Mesenchymal stem cell (in vitro differentiated cells and primary cell): ENCODE measurements around the gene ZC3HAV1.
"Not testable (repeated sequence)": the region's sequence is repeated elsewhere in the genome, so short reads cannot be mapped to it uniquely, and the experiment has no call there.

Source experiments
- DNase-seq: peaks from one replicate; pipeline ENCODE4 v3.0.0-alpha.2; 2013
- H2AFZ ChIP-seq: one replicate; pipeline ENCODE4 v1.6.1; 2013; ENCODE audit warnings: low read depth, mild to moderate bottlenecking, control low read depth, inconsistent platforms, low read length, moderate library complexity
- H2AK5ac ChIP-seq: 2 replicates; pipeline ENCODE4 v1.6.1; 2013; ENCODE audit warnings: low read length, moderate library complexity, mild to moderate bottlenecking, inconsistent platforms; ENCODE audit not compliant: severe bottlenecking
- H2BK120ac ChIP-seq: one replicate; pipeline ENCODE4 v1.6.1; 2013; ENCODE audit warnings: low read depth, mild to moderate bottlenecking, inconsistent platforms, low read length, moderate library complexity
- H2BK12ac ChIP-seq, 2 experiments: one replicate each; pipeline ENCODE4 v1.6.1; 2013; ENCODE audit warnings: inconsistent platforms in 2 of 2, low read length in 2 of 2, mild to moderate bottlenecking in 2 of 2, moderate library complexity in 2 of 2, control low read depth in 1 of 2
- H2BK15ac ChIP-seq: one replicate; pipeline ENCODE4 v1.6.1; 2013; ENCODE audit warnings: mild to moderate bottlenecking, low read depth, inconsistent platforms; ENCODE audit not compliant: poor library complexity, severe bottlenecking
- H2BK5ac ChIP-seq: 2 replicates; pipeline ENCODE4 v1.6.1; 2013; ENCODE audit warnings: low read depth, mild to moderate bottlenecking, low read length, control low read depth, inconsistent platforms; ENCODE audit not compliant: poor library complexity, severe bottlenecking
- H3K14ac ChIP-seq, 2 experiments: one replicate each; pipeline ENCODE4 v1.6.1; 2013; ENCODE audit warnings: inconsistent platforms in 2 of 2, low read length in 2 of 2, control low read depth in 1 of 2, mild to moderate bottlenecking in 1 of 2, moderate library complexity in 1 of 2
- H3K18ac ChIP-seq, 2 experiments: one replicate each; pipeline ENCODE4 v1.6.1; 2013; ENCODE audit warnings: inconsistent platforms in 2 of 2, low read length in 2 of 2, control low read depth in 1 of 2, low read depth in 1 of 2, mild to moderate bottlenecking in 1 of 2
- H3K23ac ChIP-seq, 2 experiments: one replicate each; pipeline ENCODE4 v1.6.1; 2013; ENCODE audit warnings: inconsistent platforms in 2 of 2, low read length in 2 of 2, mild to moderate bottlenecking in 2 of 2, moderate library complexity in 2 of 2, control low read depth in 1 of 2
- H3K27ac ChIP-seq: 2 replicates; pipeline ENCODE4 v1.5.1; 2013; ENCODE audit warnings: mild to moderate bottlenecking, moderate library complexity, low read length, control low read depth, inconsistent platforms; ENCODE audit not compliant: poor library complexity, severe bottlenecking
- H3K27me3 ChIP-seq, 2 experiments: 2 replicates each; pipeline versions ENCODE4 v1.6.1 to v1.7.0; 2013; ENCODE audit warnings: low read length in 2 of 2, mild to moderate bottlenecking in 2 of 2, moderate library complexity in 2 of 2, control low read depth in 1 of 2, inconsistent platforms in 1 of 2; ENCODE audit not compliant: control insufficient read depth in 1 of 2, insufficient read depth in 1 of 2
- H3K36me3 ChIP-seq, 2 experiments: 2 replicates each; pipeline versions ENCODE4 v1.6.1 to v1.7.0; 2013; ENCODE audit warnings: low read length in 2 of 2, control low read depth in 1 of 2, inconsistent platforms in 1 of 2, low read depth in 1 of 2, mild to moderate bottlenecking in 1 of 2; ENCODE audit not compliant: insufficient read depth in 2 of 2, control insufficient read depth in 1 of 2
- H3K4ac ChIP-seq, 2 experiments: one replicate each; pipeline ENCODE4 v1.6.1; 2013; ENCODE audit warnings: inconsistent platforms in 2 of 2, low read length in 2 of 2, mild to moderate bottlenecking in 2 of 2, moderate library complexity in 2 of 2, control low read depth in 1 of 2, low read depth in 1 of 2
- H3K4me1 ChIP-seq: 2 replicates; pipeline ENCODE4 v1.6.1; 2013; ENCODE audit warnings: low read depth, low read length, control low read depth; ENCODE audit not compliant: control insufficient read depth, insufficient read depth
- H3K4me2 ChIP-seq: 2 replicates; pipeline ENCODE4 v1.6.1; 2013; ENCODE audit warnings: low read length, mild to moderate bottlenecking, inconsistent platforms; ENCODE audit not compliant: poor library complexity, severe bottlenecking
- H3K4me3 ChIP-seq, 2 experiments: 2 replicates each; pipeline versions ENCODE4 v1.5.1 to v1.7.0; 2013; ENCODE audit warnings: low read length in 2 of 2, mild to moderate bottlenecking in 2 of 2, control low read depth in 1 of 2, low read depth in 1 of 2; ENCODE audit not compliant: insufficient read depth in 1 of 2
- H3K79me1 ChIP-seq: replicated peaks from 2 replicates; pipeline ENCODE4 v1.6.1; 2013; ENCODE audit warnings: mild to moderate bottlenecking, control low read depth, low read length, inconsistent platforms; ENCODE audit not compliant: poor library complexity, severe bottlenecking
- H3K9ac ChIP-seq: 2 replicates; pipeline ENCODE4 v1.7.0; 2013; ENCODE audit warnings: mild to moderate bottlenecking, low read length, moderate library complexity
- H3K9me3 ChIP-seq: 2 replicates; pipeline ENCODE4 v1.7.0; 2013; ENCODE audit warnings: mild to moderate bottlenecking, low read length; ENCODE audit not compliant: control insufficient read depth
- H4K8ac ChIP-seq: one replicate; pipeline ENCODE4 v1.6.1; 2013; ENCODE audit warnings: inconsistent platforms, mild to moderate bottlenecking, low read length, moderate library complexity
- H4K91ac ChIP-seq: one replicate; pipeline ENCODE4 v1.6.1; 2013; ENCODE audit warnings: mild to moderate bottlenecking, low read length, inconsistent platforms
- WGBS: methylation state at CpG from one replicate; pipeline ENCODE4 v1.1.7; 2013; ENCODE audit warnings: mixed read lengths; 5-methylcytosine and 5-hydroxymethylcytosine counted together

ZC3HAV1 gene

DNA sequence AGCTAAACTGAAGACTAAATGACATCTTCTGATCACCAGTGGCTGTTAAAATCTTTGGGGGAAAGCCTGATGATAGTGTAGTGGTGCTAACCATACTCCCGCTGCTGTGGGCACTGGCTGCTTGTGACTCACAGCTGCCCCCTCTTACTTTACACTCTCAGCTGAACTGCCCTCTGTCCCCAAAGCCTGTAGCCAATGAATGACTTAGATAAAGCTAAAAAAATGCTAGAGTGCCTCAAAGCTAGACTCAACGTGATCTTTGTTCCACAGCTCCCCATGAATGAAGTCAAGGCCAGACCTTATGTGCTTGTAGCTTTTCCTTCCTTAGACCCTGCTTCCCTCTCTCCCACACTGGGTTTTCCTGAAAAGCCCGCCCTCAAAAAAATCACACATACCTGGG, 80.2 kb downstream of the ZC3HAV1 start:
- Histone ChIP-seq H3K14ac (no peak overlapping the region), H3K27ac (no peak overlapping the region), H3K23ac (no peak overlapping the region), H3K4me2 (no peak overlapping the region), H4K91ac (no peak overlapping the region), H3K9ac (no peak overlapping the region), H2BK15ac (no peak overlapping the region), H3K4me3 (no peak overlapping the region), H3K18ac (no peak overlapping the region), H3K4me1 (peaks cover 3% of the 10 kb centered on the region), H2AK5ac (no peak overlapping the region), H2BK5ac (no peak overlapping the region), H2BK12ac (no peak overlapping the region), H3K79me1 (peaks cover 7% of the 10 kb centered on the region), H2AFZ (no peak overlapping the region), H3K4ac (no peak overlapping the region), H2BK120ac (no peak overlapping the region), H3K9me3 (no peaks in the 10 kb centered on the region), H3K36me3 (peaks cover 13 to 81% of the 10 kb centered on the region in 2 experiments), H4K8ac (no peak overlapping the region), H3K27me3 (no peaks in the 10 kb centered on the region)
- no peak for DNase-seq
- WGBS: 97% methylated on average over 3 of the region's 3 CpGs

DNA sequence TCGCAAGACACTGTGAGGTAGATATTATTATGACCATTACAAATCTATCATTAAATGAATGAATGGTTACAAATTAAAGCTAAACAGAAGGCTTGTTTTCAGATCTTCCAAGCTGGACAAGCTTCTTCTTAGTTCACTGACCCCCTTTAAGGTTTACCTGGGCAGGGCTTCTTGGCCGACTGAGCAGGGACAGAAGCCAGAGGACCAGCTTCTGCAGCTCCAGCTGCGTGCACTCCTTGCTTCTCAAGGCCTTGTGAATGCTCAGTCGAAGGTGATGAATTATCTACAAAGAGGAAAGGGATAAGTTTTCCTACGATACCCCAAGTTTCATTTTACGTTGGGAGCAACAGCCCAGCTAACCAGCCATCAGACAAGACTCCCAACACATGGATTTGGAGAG, 83.0 kb downstream of the ZC3HAV1 start:
- H3K23ac ChIP-seq: no peak overlapping the region
- H2BK12ac ChIP-seq: no peak overlapping the region
- no peak overlapping the region for H3K14ac ChIP-seq
- DNase-seq: no peak
- H2AFZ ChIP-seq: no peak overlapping the region
- H3K4me3 ChIP-seq: no peak overlapping the region
- H4K91ac ChIP-seq: no peak overlapping the region
- H2BK5ac ChIP-seq: no peak overlapping the region
- H3K4ac ChIP-seq: no peak overlapping the region
- no peak overlapping the region for H3K27ac ChIP-seq
- H2AK5ac ChIP-seq: no peak overlapping the region
- H3K27me3 ChIP-seq: no peaks in the 10 kb centered on the region
- peaks cover 6% of the 10 kb centered on the region for H3K79me1 ChIP-seq
- H2BK15ac ChIP-seq: no peak overlapping the region
- H4K8ac ChIP-seq: no peak overlapping the region
- peaks cover 3% of the 10 kb centered on the region for H3K4me1 ChIP-seq
- H3K9me3 ChIP-seq: no peaks in the 10 kb centered on the region
- H3K9ac ChIP-seq: no peak overlapping the region
- H3K36me3 ChIP-seq: peaks cover 8 to 82% of the 10 kb centered on the region in 2 experiments
- H2BK120ac ChIP-seq: no peak overlapping the region
- H3K4me2 ChIP-seq: no peak overlapping the region
- no peak overlapping the region for H3K18ac ChIP-seq
- WGBS: 100% methylated on average over 4 of the region's 6 CpGs

DNA sequence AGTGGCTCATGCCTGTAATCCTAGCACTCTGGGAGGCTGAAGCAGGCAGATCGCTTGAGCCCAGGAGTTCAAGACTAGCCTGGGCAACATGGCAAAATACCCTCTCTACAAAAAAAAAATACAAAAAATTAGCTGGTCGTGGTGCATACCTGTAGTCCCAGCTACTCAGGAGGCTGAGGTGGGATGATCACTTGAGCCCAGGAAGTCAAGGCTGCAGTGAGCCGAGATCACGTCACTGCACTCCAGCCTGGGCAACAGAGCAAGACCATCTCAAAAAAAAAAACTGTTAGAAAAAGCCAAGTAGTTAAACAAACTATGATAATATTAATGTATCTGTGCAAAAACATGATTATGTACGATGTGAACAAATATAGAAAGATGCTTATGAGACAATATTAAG, 83.7 kb downstream of the ZC3HAV1 start:
- 95% methylated on average over 2 of the region's 5 CpGs for WGBS
- H2BK12ac ChIP-seq: not testable (repeated sequence)

GRCh38 chr7:139023076-139023475, 86.4 kb downstream of the ZC3HAV1 start:
- H4K8ac ChIP-seq: no peak overlapping the region
- H3K27ac ChIP-seq: peak overlapping the region; percentile 36
- no peak overlapping the region for H3K9ac ChIP-seq
- H3K23ac ChIP-seq: no peak overlapping the region
- no peak overlapping the region for H3K4me2 ChIP-seq
- H2BK5ac ChIP-seq: no peak overlapping the region
- no peak overlapping the region for H3K14ac ChIP-seq
- WGBS: 86% methylated on average over 3 of the region's 5 CpGs
- peaks cover 3% of the 10 kb centered on the region for H3K4me1 ChIP-seq
- no peak overlapping the region for H3K18ac ChIP-seq
- H3K9me3 ChIP-seq: no peaks in the 10 kb centered on the region
- peaks cover 2% of the 10 kb centered on the region for H3K79me1 ChIP-seq
- no peak overlapping the region for H2BK12ac ChIP-seq
- H3K4me3 ChIP-seq: no peak overlapping the region
- no peak overlapping the region for H2BK120ac ChIP-seq
- H2AK5ac ChIP-seq: peak overlapping the region; percentile 44
- no peak for DNase-seq
- peaks cover 2 to 61% of the 10 kb centered on the region in 2 experiments for H3K36me3 ChIP-seq
- no peak overlapping the region for H2AFZ ChIP-seq
- H3K27me3 ChIP-seq: no peaks in the 10 kb centered on the region
- H3K4ac ChIP-seq: no peak overlapping the region
- H2BK15ac ChIP-seq: no peak overlapping the region
- H4K91ac ChIP-seq: no peak overlapping the region

More for the DNA sequence above, 83.7 kb downstream of the ZC3HAV1 start:
- not testable (repeated sequence) for H3K14ac ChIP-seq, H3K4me1 ChIP-seq, H3K27me3 ChIP-seq, H3K18ac ChIP-seq, H3K23ac ChIP-seq, H4K91ac ChIP-seq, H2AK5ac ChIP-seq, H3K4ac ChIP-seq, H3K4me3 ChIP-seq, H2AFZ ChIP-seq, H4K8ac ChIP-seq, H3K4me2 ChIP-seq, H3K79me1 ChIP-seq, H3K9me3 ChIP-seq, H2BK5ac ChIP-seq, DNase-seq, H3K27ac ChIP-seq, H2BK120ac ChIP-seq, H3K9ac ChIP-seq, H2BK15ac ChIP-seq
- H3K36me3 ChIP-seq: peaks cover 7 to 79% of the 10 kb centered on the region in 2 experiments
